DMS 273 (cell line): ENCODE measurements around the gene SLC25A45.
A peak's percentile ranks its signal among the peaks of the same experiment; 100 is the strongest.

Experiments
- DNase-seq: peaks from one replicate; lab custom pipeline; 2025; ENCODE audit not compliant: unreplicated experiment; lab: John Stamatoyannopoulos, UW

Gene SLC25A45

GRCh38 chr11:65389294-65389980, 7.0 kb upstream of the SLC25A45 start:
- DNase-seq, result no peak

GRCh38 chr11:65388731-65389130, 6.3 kb upstream of the SLC25A45 start:
- no peak for DNase-seq

DNA sequence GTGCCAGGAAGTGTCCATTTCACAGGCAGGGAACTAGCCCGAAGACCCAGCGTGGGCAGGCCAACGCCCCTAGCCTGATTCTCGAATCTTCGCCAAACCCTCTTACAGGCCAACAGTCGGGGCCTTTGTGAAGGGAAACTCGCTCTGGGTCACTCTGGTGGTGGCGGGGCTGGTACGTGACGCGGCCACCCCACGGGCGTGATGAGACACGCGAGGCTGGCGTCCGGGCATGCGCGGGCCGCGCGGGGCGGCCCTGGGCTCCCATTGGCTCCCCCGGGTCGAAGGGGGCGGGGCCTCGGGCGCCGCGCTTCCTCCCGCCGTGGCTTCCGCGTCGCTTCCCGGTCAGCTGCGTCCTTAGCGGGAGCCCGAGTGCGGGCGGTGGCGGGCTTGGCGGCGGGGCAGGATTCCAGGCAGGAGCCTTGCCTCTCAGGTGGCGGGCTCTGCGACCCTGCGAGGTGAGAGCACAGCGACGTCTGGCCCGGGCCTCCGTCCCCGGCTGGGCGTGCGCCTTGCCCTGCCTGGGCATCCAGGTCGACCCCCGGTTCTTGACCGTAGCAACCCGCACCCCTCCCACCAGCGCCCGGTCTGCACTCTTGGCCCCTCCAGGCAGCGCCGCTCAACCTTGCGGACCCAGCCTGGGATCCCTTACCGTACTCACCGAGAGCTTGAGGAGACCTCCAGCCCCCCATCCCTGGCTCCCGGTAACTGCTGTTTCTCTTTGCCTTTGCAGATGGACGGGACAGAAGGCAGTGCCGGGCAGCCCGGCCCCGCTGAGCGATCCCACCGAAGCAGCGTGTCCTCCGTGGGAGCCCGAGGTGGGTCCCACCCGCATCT, 4.1 kb upstream of the SLC25A45 start, which contains the start of gene FRMD8:
Gene FRMD8, plus strand, starts transcription at position 331 of the 834 bp plus-strand sequence. Its CDS starts 400 bp downstream, at position 731.
- peak; percentile 84 for DNase-seq

- DNase-seq, result no peak
Observed at GRCh38 chr11:65384301-65384889, 1.9 kb upstream of the SLC25A45 start.

- no peak for DNase-seq
Observed at GRCh38 chr11:65383778-65384177, 1.3 kb upstream of the SLC25A45 start.

- DNase-seq, result no peak
Observed at GRCh38 chr11:65382804-65383368, 440 bp upstream of the SLC25A45 start.

GRCh38 chr11:65381716-65382032, 772 bp downstream of the SLC25A45 start:
- DNase-seq, result no peak

DNA sequence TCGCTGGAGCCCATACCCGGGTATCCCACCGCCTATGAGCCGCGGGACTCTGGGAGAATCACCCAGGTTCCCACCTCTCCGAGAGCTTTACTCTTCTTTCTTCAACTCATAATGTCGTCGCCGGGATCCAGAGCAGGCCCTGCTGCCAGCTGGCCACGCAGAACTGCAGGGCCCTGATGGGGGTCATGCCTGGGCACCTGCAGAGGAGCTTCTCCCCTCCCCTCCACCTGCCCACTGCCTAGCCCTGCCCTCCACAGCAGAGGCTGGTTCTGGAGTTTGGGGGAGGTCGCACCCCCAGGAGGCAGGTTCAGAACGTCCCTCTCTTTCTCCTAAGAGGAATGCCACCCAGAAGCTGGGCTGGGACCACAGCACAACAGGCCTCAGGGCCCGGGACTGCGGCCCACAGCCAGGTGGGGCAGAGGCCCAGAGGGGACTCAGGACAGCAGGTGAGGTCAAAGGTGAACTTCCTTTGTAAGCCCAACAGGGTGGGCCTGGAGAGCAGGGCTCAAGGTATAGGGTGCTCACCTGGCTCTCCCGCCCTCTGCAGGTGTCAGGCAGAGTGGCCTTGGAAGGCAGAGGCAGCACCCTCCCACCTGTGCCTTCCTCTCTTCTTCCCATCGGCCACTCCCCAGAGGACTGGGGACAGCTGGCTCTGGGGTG, 1.9 kb downstream of the SLC25A45 start:
- DNase-seq, result no peak

- no peak for DNase-seq
Observed at GRCh38 chr11:65379698-65380459, 2.6 kb downstream of the SLC25A45 start.

DNA sequence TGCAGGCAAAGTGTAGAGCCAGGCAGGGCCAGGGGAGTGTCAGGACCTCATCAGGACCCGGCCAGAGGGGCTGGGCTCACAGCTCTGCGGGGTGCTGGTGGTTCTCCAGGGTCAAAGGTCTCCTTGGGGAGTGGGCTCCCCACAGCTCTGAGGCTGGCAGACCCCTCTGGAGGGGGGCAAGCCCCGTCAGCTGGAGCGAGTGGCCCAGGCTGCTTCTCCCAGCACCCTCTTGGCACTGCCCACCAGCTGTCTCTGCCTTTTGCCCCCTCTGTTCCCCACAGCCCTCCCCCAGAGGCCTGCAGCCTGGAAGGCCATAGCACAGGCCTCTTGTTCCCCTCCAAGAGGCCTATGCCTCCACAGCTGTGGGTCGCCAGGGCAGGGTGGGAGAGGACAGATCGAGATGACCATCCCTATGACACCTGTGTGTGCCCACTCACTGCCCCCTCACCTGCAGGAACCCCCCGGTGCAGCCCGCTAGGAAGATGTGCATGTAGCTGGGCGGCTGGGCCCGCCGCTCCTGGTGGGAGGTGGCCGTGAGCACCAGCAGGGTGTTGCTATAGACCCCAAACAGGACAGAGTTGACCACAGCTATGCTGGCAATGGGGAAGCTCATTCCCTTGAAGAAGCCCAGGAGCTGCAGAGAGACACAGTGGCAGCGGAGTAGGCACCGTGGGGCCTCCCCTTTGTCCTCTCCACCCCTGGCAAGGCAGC, 3.4 kb downstream of the SLC25A45 start:
- DNase-seq, result no peak

DNA sequence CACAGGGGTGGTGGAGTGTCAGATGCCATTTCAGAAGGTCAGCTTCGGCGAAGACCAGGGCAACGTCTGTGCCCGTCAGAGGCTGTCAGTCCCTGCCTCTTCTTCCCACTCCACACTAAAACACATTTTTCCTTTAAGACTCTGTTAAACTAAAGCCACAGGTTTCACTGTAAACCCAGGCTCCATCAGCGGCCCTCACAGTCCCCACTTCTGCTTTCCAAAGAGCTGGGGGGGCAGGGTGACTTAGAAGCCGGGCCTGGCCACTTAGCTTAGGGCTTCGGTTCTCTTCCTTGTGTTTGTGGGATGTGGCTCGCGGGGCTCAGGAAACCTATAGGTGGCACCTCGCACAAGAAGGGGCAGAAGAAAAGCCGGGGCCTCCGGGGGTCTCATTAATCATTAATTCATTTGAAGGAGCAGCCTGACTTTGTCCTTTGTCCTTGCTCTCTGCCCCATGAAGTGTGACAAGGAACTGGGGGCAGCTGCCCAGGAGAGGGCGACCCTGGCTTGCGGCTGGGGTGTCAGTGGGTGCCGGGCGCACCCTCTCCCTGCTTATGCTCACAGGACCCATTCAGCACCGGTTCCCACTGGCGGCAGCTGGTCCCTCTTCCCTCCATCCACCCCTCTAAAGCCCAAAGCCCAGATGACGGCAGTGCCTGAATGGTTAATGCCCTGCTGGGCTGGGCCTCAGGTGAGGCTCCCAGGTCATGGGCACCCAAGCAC, 4.1 kb downstream of the SLC25A45 start:
- DNase-seq, result no peak

DNA sequence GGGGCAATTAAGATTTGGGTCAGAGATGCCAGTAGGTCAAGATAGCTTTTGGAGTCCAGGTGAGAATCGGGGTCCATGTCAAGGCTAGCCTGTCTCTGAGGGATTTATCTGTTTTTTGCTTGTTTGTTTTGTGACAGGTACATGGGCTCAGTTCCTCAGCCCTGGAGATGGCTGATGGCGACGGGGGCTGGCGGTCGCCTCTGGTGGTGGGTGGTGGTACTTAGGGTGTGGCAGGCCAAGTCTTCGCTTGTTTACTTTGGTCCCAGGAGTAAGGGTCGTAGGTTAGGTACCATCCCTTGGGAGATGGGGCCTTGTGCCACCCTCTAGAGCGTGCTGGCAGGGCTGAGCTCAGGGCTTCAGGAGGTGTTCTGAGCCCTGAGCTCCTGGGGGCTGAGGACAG, 4.7 kb downstream of the SLC25A45 start:
- no peak for DNase-seq

DNA sequence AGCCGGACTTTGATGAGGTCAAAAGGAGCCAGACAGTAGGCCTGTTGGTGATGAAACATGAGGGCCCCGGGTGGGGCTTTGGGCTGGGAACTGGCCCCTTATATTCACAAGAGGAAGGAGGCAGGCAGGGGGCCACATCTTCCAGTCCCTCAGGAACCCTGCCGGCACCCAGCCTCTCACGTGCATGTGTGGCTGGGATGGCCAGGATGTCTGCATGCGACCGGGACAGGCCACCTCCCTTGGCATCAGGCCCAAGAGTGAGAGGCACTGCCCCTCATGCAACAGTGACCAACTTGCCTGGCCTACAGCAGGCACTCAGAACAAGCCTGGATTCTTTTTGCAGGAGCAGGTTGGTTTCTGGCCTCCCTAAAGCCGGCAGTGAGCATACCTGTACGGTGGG, 5.4 kb downstream of the SLC25A45 start:
- DNase-seq, result no peak

DNA sequence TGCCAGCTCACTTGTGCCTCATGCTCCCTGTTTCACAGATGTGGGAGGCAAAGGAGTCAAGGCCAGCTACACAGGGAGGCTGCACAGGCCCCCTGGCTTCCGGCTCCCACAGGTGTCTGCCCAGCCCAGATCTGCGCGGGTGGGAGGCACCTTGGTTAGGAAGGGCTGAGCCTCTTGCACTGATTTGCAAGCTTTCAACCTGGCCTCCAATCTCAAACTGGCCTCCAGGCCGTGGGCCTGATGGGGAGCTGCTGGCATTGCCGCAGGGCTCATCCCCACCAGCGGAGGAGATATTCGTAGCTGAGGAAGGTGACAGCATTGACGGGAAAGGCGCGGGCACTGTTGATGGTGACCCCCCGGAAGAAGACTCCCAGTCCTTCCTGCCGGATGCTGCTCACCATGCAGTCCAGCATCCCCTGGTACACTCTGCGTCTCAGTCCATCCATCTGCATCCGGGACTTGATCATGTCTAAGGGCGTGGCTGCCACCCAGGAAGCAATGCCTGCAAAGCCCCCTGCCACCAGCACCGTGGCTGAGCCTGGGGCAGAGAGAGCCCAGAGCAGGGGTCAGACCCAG, 6.2 kb downstream of the SLC25A45 start:
- no peak for DNase-seq

- peak; percentile 24 for DNase-seq
Observed at GRCh38 chr11:65375012-65375411, 7.4 kb downstream of the SLC25A45 start.

DNA sequence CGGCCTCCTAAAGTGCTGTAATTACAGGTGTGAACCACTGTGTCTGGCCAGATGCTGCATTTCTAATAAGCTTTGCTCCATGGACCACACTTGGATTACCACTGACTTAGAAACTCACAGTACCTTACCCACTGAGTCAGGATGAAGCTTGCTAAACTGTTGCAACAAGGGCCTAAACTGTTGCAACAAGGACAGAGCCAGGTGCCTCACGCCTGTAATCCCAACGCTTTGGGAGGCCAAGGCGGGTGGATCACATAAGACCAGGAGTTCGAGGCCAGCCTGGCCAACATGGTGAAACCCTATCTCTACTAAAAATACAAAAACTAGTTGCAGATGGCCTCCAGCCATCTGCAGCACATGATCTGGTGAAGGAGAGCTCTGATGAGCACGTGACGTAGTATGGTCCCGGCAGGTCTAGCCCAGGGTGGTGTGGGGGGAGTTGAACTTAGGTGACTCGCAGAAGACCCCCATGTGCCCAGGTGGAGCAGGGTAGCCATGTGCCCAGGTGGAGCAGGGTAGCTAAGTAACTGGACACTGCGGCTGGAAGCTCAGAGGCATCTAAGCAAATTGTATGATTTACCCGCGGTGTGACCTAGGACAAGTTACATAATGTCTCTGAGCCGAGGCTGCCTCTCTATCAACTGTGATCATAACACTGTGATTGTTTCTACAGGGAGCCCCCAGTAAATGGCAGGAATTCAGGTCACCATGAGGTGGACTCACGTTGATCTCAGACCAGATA, 8.4 kb downstream of the SLC25A45 start:
- DNase-seq, result no peak

DNA sequence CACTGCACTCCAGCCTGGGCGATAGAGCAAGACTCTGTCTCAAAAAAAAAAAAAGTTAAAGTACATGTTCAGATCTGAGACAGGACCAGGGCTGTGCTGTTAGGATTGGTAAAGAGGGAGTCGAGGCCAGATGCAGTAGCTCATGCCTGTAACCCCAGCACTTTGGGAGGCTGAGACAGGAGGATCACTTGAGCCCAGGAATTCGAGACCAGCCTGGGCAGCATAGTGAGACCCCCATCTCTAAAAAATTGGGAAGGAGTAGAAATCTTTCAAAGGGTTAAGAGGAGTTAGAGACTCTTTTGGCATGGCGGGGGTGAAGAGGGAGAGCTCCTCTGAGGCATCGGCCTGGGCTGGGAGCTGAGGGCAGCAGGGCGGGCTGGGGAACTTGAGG, 11.8 kb downstream of the SLC25A45 start:
- no peak for DNase-seq

- peak; percentile 80 for DNase-seq
Observed at GRCh38 chr11:65366340-65366773, 16.1 kb downstream of the SLC25A45 start.
